NCI-H526 (cell line): ENCODE measurements around the gene INIP.

Experiments
- DNase-seq, 2 experiments: peaks; one replicate each; lab custom pipeline; 2025; lab: John Stamatoyannopoulos, UW

Gene INIP

DNA sequence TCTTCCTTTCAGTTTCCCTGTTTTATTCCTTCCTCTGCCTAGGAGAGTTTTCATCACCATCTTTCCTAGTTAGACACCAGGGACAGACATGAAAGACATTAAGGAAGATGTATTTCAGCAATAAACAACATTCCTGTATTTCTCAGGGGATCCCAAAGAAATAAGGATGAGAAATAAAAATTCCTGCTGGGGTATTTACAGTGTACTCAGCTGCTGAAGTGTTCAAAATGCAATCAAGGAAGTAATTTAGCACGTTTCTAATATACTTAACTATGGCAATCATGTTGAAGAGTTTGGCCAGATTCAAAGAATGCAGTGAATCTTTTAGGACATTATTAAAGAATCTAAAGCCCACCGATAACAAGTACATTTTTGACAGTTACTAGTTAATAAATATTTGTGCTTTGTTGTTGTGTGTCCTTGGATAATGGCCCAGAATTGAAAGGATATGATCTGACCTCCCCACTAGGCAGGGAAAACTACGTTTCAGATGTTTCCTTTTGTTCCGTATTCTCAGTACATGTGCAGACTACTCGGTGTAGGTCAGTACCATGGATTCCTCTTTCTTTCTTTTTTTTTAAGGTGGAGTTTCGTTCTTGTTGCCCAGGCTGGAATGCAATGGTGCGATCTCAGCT, 46.8 kb downstream of the INIP start:
- DNase-seq, result no peak

DNA sequence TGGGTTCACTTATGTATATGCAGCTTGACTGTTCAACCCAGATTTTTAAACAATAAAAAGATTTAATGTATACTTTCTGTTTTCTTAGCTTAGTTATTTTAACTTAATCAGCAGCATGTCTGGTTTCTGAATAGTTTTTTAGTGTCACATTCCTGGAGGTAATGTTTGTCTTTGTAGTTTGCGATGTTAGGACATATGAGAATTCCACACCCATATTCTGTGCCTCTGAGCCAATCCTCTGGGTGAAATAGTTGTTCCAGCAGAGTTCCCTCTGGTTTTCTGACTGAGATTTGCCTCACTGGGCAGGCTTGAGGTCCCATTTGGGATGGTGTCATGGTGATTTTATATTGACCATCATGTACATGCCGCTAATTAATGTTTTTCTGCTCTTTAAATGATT, 48.6 kb downstream of the INIP start:
- DNase-seq, result no peak

- no peak for DNase-seq
Measured at GRCh38 chr9:112665347-112665746, 52.6 kb downstream of the INIP start.

- DNase-seq, result no peak
Measured at GRCh38 chr9:112664531-112664930, 53.4 kb downstream of the INIP start.

- DNase-seq, result no peak
Measured at GRCh38 chr9:112663681-112664080, 54.2 kb downstream of the INIP start.

DNA sequence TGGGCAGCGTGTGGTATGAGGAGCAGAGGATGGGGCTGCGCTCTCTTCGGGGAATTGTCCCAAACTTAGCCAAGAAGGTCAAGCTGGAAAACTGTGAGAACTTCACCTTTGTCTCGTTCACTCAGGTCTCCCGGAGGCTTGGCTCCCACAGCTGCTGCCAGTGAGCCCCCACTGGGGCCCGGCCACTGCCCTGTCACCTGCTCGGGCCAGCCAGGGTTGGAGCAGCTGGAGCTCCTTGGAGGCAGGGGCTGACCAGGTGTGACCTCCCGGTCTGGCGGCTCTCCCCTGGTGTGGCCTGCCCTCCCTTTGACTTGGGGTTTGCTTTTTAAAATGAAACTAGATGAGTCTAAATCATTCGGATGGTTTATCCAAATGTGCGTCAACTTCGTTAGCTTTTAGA, 58.0 kb downstream of the INIP start:
- no peak for DNase-seq

DNA sequence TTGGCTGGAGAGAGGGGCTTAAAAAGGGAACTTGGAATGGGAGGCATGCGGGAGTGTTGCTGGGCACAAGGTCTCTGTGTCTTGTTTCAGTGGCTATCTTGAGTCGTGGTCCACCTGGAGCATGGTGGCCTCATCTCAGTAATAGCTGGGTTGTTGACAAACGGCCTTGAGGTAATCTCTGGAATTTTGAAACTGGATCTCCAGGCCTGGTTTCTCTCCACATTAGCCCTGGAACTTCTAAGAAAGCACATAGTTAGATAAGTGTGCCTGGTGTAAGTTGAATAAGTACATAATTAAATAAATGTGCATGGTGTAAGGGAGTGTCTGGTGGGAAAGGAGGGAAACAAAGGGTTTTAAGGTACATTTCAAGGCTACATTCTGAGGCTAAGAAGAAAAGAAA, 62.2 kb downstream of the INIP start:
- DNase-seq, result no peak

DNA sequence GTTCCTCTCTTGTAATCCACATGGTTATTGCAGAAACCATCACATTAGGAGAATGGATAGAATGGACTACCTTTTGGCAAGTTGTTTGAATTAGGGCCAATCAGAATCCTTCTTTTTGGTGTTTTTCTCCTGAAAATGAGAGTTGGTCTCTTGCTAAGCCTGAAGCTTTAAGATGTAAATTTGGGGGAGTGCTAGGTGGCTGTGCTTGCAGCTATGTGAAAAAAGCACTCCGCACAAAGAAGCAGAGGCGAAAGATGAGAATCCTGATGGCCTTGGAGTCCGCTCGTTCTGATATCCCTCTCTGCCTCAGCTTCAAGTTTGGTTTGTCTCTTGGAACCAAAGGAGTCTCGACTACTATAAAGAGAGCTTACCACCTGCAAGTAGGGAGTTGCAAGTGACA, 63.6 kb downstream of the INIP start:
- DNase-seq, result no peak

DNA sequence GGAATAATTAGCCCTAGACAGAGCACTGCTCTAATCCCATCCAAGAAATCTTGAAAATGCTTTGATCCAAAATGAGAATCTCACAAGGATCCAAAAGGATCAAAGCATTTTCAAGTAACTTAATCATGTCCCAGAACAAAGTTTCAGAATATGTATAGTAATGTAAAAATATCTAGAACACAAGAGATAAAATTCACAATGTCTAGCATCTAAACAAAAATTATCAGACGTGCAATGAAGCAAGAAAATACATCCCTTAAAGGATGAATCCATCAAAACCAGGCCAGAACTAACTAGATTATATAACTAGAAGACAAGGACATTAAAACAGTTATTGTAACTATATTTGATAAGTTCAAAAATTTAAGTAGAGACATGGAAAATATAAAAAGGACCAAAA, 69.3 kb downstream of the INIP start:
- DNase-seq, result no peak

GRCh38 chr9:112647596-112647995, 70.3 kb downstream of the INIP start:
- no peak for DNase-seq

- DNase-seq, result no peak
Measured at GRCh38 chr9:112642126-112642525, 75.8 kb downstream of the INIP start.

GRCh38 chr9:112640311-112640710, 77.6 kb downstream of the INIP start:
- no peak for DNase-seq
